Measurements from ENCODE around the gene EVA1C. TPM values are rescaled to one million over a fixed set of nuclear protein-coding genes. Genes with fewer than 3 reads are reported as not detected.
"Not testable (repeated sequence)": the region's sequence is repeated elsewhere in the genome, so short reads cannot be mapped to it uniquely, and the experiment has no call there.

Gene EVA1C
- polyA plus RNA-seq, 10 donors = 1.8 to 3.4 (median 2.9) TPM

GRCh38 chr21:32424674-32425073 is 12.2 kb downstream of the EVA1C start:
- no peak for DNase-seq

DNA sequence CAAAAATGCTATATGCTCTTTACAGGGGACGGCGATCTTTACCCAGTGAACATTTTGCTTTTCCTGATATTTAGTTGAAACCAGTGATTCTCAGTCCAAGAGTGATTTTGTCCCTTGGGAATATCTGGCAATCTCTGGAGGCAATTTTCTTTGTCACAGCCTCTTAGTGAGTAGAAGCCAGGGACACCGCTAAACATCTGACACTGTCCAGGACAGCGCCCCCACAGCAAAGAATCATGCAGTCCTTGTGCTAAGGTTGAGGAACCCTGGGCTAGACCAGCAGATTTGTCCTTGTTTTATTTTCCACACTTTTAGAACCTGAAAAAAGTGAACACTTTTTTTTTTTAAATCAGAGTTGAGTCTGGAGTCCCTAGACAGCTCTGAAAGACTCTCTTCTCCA is 13.1 kb downstream of the EVA1C start:
- no peak for DNase-seq

DNA sequence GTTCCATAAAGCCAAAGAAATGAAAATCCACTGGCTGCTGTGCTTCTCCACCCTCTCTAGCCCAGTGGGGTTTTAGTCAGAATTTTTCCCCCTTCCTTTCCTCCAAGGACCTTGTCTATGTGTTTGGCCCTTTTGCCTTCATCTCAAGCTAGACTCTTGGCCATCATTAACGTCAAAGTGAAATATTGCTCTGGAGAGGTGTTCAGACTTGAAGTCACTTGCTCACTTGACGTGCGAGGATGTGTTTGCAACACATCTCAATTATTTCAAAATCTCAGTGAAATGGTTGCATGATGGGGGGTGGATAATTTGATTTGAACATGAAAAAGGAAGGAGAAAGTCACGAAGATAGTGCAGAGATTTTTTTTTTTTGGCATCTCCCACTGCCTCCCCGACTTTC is 13.6 kb downstream of the EVA1C start:
- no peak for DNase-seq

- DNase-seq = no peak
These were observed 14.1 kb downstream of the EVA1C start for GRCh38 chr21:32426592-32427051.

GRCh38 chr21:32427958-32428623 is 15.6 kb downstream of the EVA1C start:
- no peak for DNase-seq

GRCh38 chr21:32432982-32433660 is 20.6 kb downstream of the EVA1C start:
- DNase-seq = not testable (repeated sequence)

GRCh38 chr21:32437729-32438128 is 25.2 kb downstream of the EVA1C start:
- DNase-seq = peak in 1 of 3 donors; percentile 21

GRCh38 chr21:32442566-32443318 is 30.2 kb downstream of the EVA1C start:
- DNase-seq = no peak

- no peak for DNase-seq
These were observed 32.6 kb downstream of the EVA1C start for GRCh38 chr21:32445101-32445500.

GRCh38 chr21:32446440-32446839 is 33.9 kb downstream of the EVA1C start:
- not testable (repeated sequence) for DNase-seq

DNA sequence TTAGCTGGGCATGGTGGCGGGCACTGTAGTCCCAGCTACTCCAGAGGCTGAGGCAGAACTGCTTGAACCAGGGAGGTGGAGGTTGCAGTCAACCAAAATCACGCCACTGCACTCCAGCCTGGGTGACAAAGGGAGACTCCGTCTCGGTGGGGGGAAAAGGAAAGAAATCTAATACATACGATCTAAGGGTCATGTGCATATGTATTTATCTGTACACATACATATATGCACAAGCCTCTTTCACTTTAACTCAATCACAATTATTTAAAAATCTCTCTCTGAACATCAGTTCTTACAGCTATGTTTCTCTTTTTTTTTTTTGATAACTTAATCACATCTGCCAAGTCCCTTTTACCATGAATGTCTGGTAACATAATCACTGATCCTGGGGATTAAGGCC is 34.7 kb downstream of the EVA1C start:
- DNase-seq = no peak

GRCh38 chr21:32448803-32449594 is 36.5 kb downstream of the EVA1C start:
- no peak for DNase-seq

DNA sequence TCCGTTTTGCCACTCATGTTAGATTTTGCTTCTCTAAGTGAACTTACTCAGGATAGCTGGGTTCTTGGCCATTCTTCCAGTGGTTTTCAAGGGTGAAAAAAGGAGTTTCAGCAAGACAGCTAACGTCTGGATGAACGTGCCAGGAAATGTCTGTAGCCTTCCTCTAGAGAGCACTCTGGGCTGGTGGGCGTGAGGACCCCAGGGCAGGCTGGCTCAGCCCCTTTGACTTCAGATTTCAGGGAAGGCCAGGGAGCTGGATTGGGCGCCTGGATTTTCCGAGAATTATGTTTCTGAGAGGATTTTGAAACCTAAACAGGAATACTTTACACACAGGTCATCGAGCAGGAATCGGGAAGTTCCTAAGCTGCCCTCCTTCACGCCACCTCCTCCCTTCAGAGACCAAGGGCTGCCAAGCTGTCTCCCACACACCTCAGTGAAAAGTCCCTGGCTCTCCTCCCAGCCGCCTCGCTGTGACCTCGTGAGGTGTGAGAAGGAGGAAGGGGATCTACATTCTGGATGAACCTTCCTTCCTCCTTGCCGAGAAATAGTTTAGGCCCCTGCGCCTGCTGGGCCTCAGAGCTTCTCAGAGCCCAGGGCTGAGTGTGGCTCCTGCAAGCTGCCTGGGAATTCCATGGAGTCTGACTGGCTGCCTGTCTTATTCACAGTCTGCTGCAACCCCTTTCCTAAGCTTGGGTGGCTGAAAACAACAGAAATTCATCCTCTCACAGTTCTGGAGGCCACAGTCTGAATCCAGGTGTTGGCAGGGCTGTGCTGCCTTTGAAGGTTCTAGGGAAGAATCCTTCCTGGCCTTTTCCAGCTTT is 38.6 kb downstream of the EVA1C start:
- peak in 1 of 3 donors; percentile 27 for DNase-seq

DNA sequence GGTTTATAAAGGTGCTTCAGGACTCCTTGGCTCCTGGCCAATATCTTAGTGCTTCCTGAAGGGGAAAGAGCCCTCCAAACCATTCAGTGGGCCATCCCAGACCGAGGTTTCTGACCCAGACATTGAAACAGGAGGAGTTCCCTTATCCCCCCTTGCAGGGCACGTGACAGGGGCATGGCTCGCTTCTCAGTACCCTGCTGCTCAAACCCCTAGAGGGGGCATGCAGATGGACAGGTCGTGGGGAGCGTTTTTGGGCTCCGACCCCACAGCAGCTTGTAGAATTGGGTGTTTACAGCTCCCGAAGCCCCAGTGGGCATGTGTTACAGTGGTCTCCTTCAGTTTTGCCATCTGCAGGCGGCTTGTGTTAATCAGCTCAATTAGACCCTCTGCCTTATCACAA is 39.7 kb downstream of the EVA1C start:
- not testable (repeated sequence) for DNase-seq

DNA sequence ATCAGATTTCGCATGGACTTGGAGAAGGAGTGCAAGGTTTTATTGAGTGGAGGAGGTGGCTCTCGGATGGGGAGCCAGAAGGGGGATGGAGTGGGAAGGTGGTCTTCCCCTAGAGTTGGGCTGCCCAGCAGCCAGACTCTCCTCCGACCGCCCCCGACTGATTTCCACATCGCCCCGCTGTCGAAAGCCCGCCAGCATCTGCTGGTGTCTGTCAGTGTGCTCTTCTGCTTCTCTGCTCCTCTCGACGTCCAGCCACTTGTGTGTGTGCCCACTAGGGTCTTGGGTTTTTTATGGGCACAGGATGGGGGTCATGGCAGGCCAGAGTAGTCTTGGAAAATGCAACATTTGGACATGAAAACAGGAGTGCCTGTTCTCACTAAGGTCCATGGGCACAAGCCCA is 40.1 kb downstream of the EVA1C start:
- no peak for DNase-seq

GRCh38 chr21:32455548-32455947 is 43.0 kb downstream of the EVA1C start:
- no peak for DNase-seq

DNA sequence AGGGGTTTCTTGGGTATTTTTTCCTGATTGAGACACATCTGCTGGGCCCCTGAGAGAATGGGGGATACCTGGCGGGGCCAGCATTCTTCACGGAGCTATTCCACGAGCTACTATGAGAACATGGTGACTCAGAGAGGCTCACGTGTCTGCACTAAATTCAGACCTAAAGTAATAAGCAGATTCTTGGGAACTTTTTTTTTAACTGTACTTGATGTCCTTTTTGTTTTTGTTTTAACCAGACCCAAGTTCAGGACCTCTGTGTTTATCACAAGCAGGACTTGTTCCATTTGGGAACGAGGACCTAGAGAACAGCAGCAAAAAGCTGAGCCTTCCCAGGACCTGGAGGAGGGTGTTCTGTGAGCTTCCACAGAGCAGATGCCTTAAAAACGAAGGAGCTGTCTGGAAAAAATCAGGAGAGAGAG is 44.0 kb downstream of the EVA1C start:
- no peak for DNase-seq

- no peak for DNase-seq
These were observed 44.9 kb downstream of the EVA1C start for GRCh38 chr21:32457360-32457840.

GRCh38 chr21:32457962-32458361 is 45.5 kb downstream of the EVA1C start:
- no peak for DNase-seq

DNA sequence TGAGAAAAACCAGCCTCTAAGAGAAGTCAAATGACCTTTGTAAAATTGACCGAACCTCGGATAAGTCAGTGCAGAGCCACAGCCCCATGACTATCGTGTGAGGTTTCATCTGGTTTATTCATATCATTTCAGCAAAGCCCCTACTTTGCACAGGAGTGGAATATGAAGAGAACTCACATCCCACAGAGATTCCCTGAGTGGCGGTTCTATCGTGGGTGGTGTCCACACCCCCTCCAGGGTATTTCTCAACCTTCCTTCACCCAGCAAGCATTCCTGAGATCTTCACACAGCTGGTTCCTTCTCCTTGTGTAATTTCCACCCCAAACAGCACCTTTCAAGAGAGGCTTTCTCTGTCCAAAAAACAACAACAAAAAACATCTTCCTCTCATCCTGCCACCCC is 47.5 kb downstream of the EVA1C start:
- DNase-seq = no peak

GRCh38 chr21:32461503-32461902 is 49.0 kb downstream of the EVA1C start:
- no peak for DNase-seq

Data from muscle of back (tissue), 11 donors.